Mesenchymal stem cell (in vitro differentiated cells and primary cell): ENCODE measurements around the gene NXPH4.
A peak's percentile ranks its signal among the peaks of the same experiment; 100 is the strongest.

Experiments
- DNase-seq: peaks from one replicate; pipeline ENCODE4 v3.0.0-alpha.2; 2013
- H2AFZ ChIP-seq: one replicate; pipeline ENCODE4 v1.6.1; 2013; ENCODE audit warnings: low read depth, mild to moderate bottlenecking, control low read depth, inconsistent platforms, low read length, moderate library complexity
- H2AK5ac ChIP-seq: 2 replicates; pipeline ENCODE4 v1.6.1; 2013; ENCODE audit warnings: low read length, moderate library complexity, mild to moderate bottlenecking, inconsistent platforms; ENCODE audit not compliant: severe bottlenecking
- H2BK120ac ChIP-seq: one replicate; pipeline ENCODE4 v1.6.1; 2013; ENCODE audit warnings: low read depth, mild to moderate bottlenecking, inconsistent platforms, low read length, moderate library complexity
- H2BK12ac ChIP-seq, 2 experiments: one replicate each; pipeline ENCODE4 v1.6.1; 2013; ENCODE audit warnings: inconsistent platforms in 2 of 2, low read length in 2 of 2, mild to moderate bottlenecking in 2 of 2, moderate library complexity in 2 of 2, control low read depth in 1 of 2
- H2BK15ac ChIP-seq: one replicate; pipeline ENCODE4 v1.6.1; 2013; ENCODE audit warnings: mild to moderate bottlenecking, low read depth, inconsistent platforms; ENCODE audit not compliant: poor library complexity, severe bottlenecking
- H2BK5ac ChIP-seq: 2 replicates; pipeline ENCODE4 v1.6.1; 2013; ENCODE audit warnings: low read depth, mild to moderate bottlenecking, low read length, control low read depth, inconsistent platforms; ENCODE audit not compliant: poor library complexity, severe bottlenecking
- H3K14ac ChIP-seq, 2 experiments: one replicate each; pipeline ENCODE4 v1.6.1; 2013; ENCODE audit warnings: inconsistent platforms in 2 of 2, low read length in 2 of 2, control low read depth in 1 of 2, mild to moderate bottlenecking in 1 of 2, moderate library complexity in 1 of 2
- H3K18ac ChIP-seq, 2 experiments: one replicate each; pipeline ENCODE4 v1.6.1; 2013; ENCODE audit warnings: inconsistent platforms in 2 of 2, low read length in 2 of 2, control low read depth in 1 of 2, low read depth in 1 of 2, mild to moderate bottlenecking in 1 of 2
- H3K23ac ChIP-seq, 2 experiments: one replicate each; pipeline ENCODE4 v1.6.1; 2013; ENCODE audit warnings: inconsistent platforms in 2 of 2, low read length in 2 of 2, mild to moderate bottlenecking in 2 of 2, moderate library complexity in 2 of 2, control low read depth in 1 of 2
- H3K27ac ChIP-seq: 2 replicates; pipeline ENCODE4 v1.5.1; 2013; ENCODE audit warnings: mild to moderate bottlenecking, moderate library complexity, low read length, control low read depth, inconsistent platforms; ENCODE audit not compliant: poor library complexity, severe bottlenecking
- H3K27me3 ChIP-seq, 2 experiments: 2 replicates each; pipeline versions ENCODE4 v1.6.1 to v1.7.0; 2013; ENCODE audit warnings: low read length in 2 of 2, mild to moderate bottlenecking in 2 of 2, moderate library complexity in 2 of 2, control low read depth in 1 of 2, inconsistent platforms in 1 of 2; ENCODE audit not compliant: control insufficient read depth in 1 of 2, insufficient read depth in 1 of 2
- H3K36me3 ChIP-seq, 2 experiments: 2 replicates each; pipeline versions ENCODE4 v1.6.1 to v1.7.0; 2013; ENCODE audit warnings: low read length in 2 of 2, control low read depth in 1 of 2, inconsistent platforms in 1 of 2, low read depth in 1 of 2, mild to moderate bottlenecking in 1 of 2; ENCODE audit not compliant: insufficient read depth in 2 of 2, control insufficient read depth in 1 of 2
- H3K4ac ChIP-seq, 2 experiments: one replicate each; pipeline ENCODE4 v1.6.1; 2013; ENCODE audit warnings: inconsistent platforms in 2 of 2, low read length in 2 of 2, mild to moderate bottlenecking in 2 of 2, moderate library complexity in 2 of 2, control low read depth in 1 of 2, low read depth in 1 of 2
- H3K4me1 ChIP-seq: 2 replicates; pipeline ENCODE4 v1.6.1; 2013; ENCODE audit warnings: low read depth, low read length, control low read depth; ENCODE audit not compliant: control insufficient read depth, insufficient read depth
- H3K4me2 ChIP-seq: 2 replicates; pipeline ENCODE4 v1.6.1; 2013; ENCODE audit warnings: low read length, mild to moderate bottlenecking, inconsistent platforms; ENCODE audit not compliant: poor library complexity, severe bottlenecking
- H3K4me3 ChIP-seq, 2 experiments: 2 replicates each; pipeline versions ENCODE4 v1.5.1 to v1.7.0; 2013; ENCODE audit warnings: low read length in 2 of 2, mild to moderate bottlenecking in 2 of 2, control low read depth in 1 of 2, low read depth in 1 of 2; ENCODE audit not compliant: insufficient read depth in 1 of 2
- H3K79me1 ChIP-seq: replicated peaks from 2 replicates; pipeline ENCODE4 v1.6.1; 2013; ENCODE audit warnings: mild to moderate bottlenecking, control low read depth, low read length, inconsistent platforms; ENCODE audit not compliant: poor library complexity, severe bottlenecking
- H3K9ac ChIP-seq: 2 replicates; pipeline ENCODE4 v1.7.0; 2013; ENCODE audit warnings: mild to moderate bottlenecking, low read length, moderate library complexity
- H3K9me3 ChIP-seq: 2 replicates; pipeline ENCODE4 v1.7.0; 2013; ENCODE audit warnings: mild to moderate bottlenecking, low read length; ENCODE audit not compliant: control insufficient read depth
- H4K8ac ChIP-seq: one replicate; pipeline ENCODE4 v1.6.1; 2013; ENCODE audit warnings: inconsistent platforms, mild to moderate bottlenecking, low read length, moderate library complexity
- H4K91ac ChIP-seq: one replicate; pipeline ENCODE4 v1.6.1; 2013; ENCODE audit warnings: mild to moderate bottlenecking, low read length, inconsistent platforms
- WGBS: methylation state at CpG from one replicate; pipeline ENCODE4 v1.1.7; 2013; ENCODE audit warnings: mixed read lengths; 5-methylcytosine and 5-hydroxymethylcytosine counted together

The NXPH4 gene

GRCh38 chr12:57227315-57228115 is 10.9 kb downstream of the NXPH4 start:
- WGBS, result 21% methylated on average over 6 of the region's 8 CpGs

GRCh38 chr12:57229046-57229633 is 12.5 kb downstream of the NXPH4 start:
- H3K4me2 ChIP-seq, result peak overlapping the region; percentile 76
- H4K8ac ChIP-seq, result no peak overlapping the region
- peaks cover 31% of the 10 kb centered on the region in 2 experiments for H3K36me3 ChIP-seq
- DNase-seq, result peak; percentile 50
- peak overlapping the region; percentile 98 for H3K9ac ChIP-seq
- H4K91ac ChIP-seq, result no peak overlapping the region
- H2BK12ac ChIP-seq, result no peak overlapping the region
- peaks cover 36% of the 10 kb centered on the region for H3K4me1 ChIP-seq
- no peak overlapping the region for H3K18ac ChIP-seq
- H2AFZ ChIP-seq, result no peak overlapping the region
- H2BK120ac ChIP-seq, result peak overlapping the region; percentile 6
- no peak overlapping the region for H3K27ac ChIP-seq
- 12% methylated on average over 7 of the region's 9 CpGs for WGBS
- no peak overlapping the region for H2BK5ac ChIP-seq
- H3K27me3 ChIP-seq, result peaks cover 11 to 37% of the 10 kb centered on the region in 2 experiments
- peak overlapping the region in 1 of 2 experiments; percentile 86 for H3K4me3 ChIP-seq
- no peak overlapping the region for H3K4ac ChIP-seq
- H2AK5ac ChIP-seq, result no peak overlapping the region
- H3K79me1 ChIP-seq, result peaks cover 21% of the 10 kb centered on the region
- no peak overlapping the region for H3K14ac ChIP-seq
- H3K9me3 ChIP-seq, result no peaks in the 10 kb centered on the region
- H3K23ac ChIP-seq, result no peak overlapping the region
- H2BK15ac ChIP-seq, result peak overlapping the region; percentile 3

More at GRCh38 chr12:57227315-57228115, 10.9 kb downstream of the NXPH4 start:
- no peak overlapping the region for H2AFZ ChIP-seq
- H3K4me3 ChIP-seq, result peak overlapping the region in 1 of 2 experiments; percentile 58
- H3K9ac ChIP-seq, result no peak overlapping the region
- H3K18ac ChIP-seq, result no peak overlapping the region
- no peak overlapping the region for H3K4ac ChIP-seq
- H3K14ac ChIP-seq, result no peak overlapping the region
- no peak overlapping the region for H2BK5ac ChIP-seq
- peaks cover 15 to 17% of the 10 kb centered on the region in 2 experiments for H3K36me3 ChIP-seq
- no peak for DNase-seq
- H3K79me1 ChIP-seq, result peaks cover 12% of the 10 kb centered on the region
- no peak overlapping the region for H2BK12ac ChIP-seq
- peak overlapping the region; percentile 16 for H4K91ac ChIP-seq
- no peak overlapping the region for H3K27ac ChIP-seq
- no peak overlapping the region for H2BK15ac ChIP-seq
- no peak overlapping the region for H2BK120ac ChIP-seq
- H3K9me3 ChIP-seq, result no peaks in the 10 kb centered on the region
- peaks cover 21 to 53% of the 10 kb centered on the region in 2 experiments for H3K27me3 ChIP-seq
- peaks cover 36% of the 10 kb centered on the region for H3K4me1 ChIP-seq
- peak overlapping the region in 1 of 2 experiments; percentile 13 for H3K23ac ChIP-seq
- H3K4me2 ChIP-seq, result peak overlapping the region; percentile 33
- H2AK5ac ChIP-seq, result no peak overlapping the region
- H4K8ac ChIP-seq, result peak overlapping the region; percentile 43

GRCh38 chr12:57229634-57230380 is 13.2 kb downstream of the NXPH4 start, which contains the start of gene SHMT2:
Gene SHMT2, plus strand, starts transcription at chr12:57229711. Its CDS starts 68 bp downstream, at chr12:57229779.
- peak; percentile 96 for DNase-seq
- peak within 1 kb of the TSS; percentile 70 to 86 for H3K4me3 ChIP-seq
- peak within 1 kb of the TSS; percentile 19 for H2AK5ac ChIP-seq
- peaks cover 11 to 30% of the 10 kb centered on the region in 2 experiments for H3K27me3 ChIP-seq
- H3K9ac ChIP-seq, result peak within 1 kb of the TSS; percentile 98
- H3K27ac ChIP-seq, result peak within 1 kb of the TSS; percentile 96
- peak within 1 kb of the TSS; percentile 4 to 7 for H2BK12ac ChIP-seq
- no peaks in the 10 kb centered on the region for H3K9me3 ChIP-seq
- peak within 1 kb of the TSS; percentile 56 to 78 for H3K4ac ChIP-seq
- peak within 1 kb of the TSS; percentile 87 for H4K8ac ChIP-seq
- peak within 1 kb of the TSS; percentile 2 to 81 for H3K18ac ChIP-seq
- H2BK120ac ChIP-seq, result peak within 1 kb of the TSS; percentile 65
- peak within 1 kb of the TSS; percentile 94 for H4K91ac ChIP-seq
- H3K4me1 ChIP-seq, result peaks cover 34% of the 10 kb centered on the region
- H2AFZ ChIP-seq, result no peak within 1 kb of the TSS
- H2BK15ac ChIP-seq, result peak within 1 kb of the TSS; percentile 3
- peak within 1 kb of the TSS; percentile 76 for H3K4me2 ChIP-seq
- no peak within 1 kb of the TSS for H3K23ac ChIP-seq
- H2BK5ac ChIP-seq, result peak within 1 kb of the TSS; percentile 70
- peaks cover 38% of the 10 kb centered on the region in 2 experiments for H3K36me3 ChIP-seq
- under 1% methylated on average over 33 of the region's 42 CpGs for WGBS
- H3K79me1 ChIP-seq, result peaks cover 23% of the 10 kb centered on the region
- peak within 1 kb of the TSS in 1 of 2 experiments; percentile 64 for H3K14ac ChIP-seq
